GM23248 (cell line): ENCODE measurements around the gene C17orf100. TPM values are rescaled to one million over a fixed set of nuclear protein-coding genes. Genes with fewer than 3 reads are reported as not detected.
"Not testable (repeated sequence)": the region's sequence is repeated elsewhere in the genome, so short reads cannot be mapped to it uniquely, and the experiment has no call there.

Source experiments
- DNase-seq: peaks from one replicate; pipeline ENCODE4 v3.0.0-alpha.2; 2015
- H2AFZ ChIP-seq: fragments of 200-600 bp; sonication (generic); 2 replicates; pipeline ENCODE4 v1.6.1; 2016; ENCODE audit warnings: antibody characterized with exemption
- H3F3A ChIP-seq: fragments of 200-600 bp; sonication (generic); 2 replicates; pipeline ENCODE4 v1.6.1; 2016; ENCODE audit warnings: mild to moderate bottlenecking, antibody characterized with exemption, mixed run types; ENCODE audit not compliant: insufficient read depth
- H3K27ac ChIP-seq: fragments of 200-600 bp; sonication (generic); 2 replicates; pipeline ENCODE4 v1.5.1; 2016; ENCODE audit warnings: mild to moderate bottlenecking
- H3K27me3 ChIP-seq: fragments of 200-600 bp; sonication (generic); replicated peaks from 2 replicates; pipeline ENCODE4 v1.6.1; 2016; ENCODE audit warnings: mild to moderate bottlenecking; ENCODE audit not compliant: insufficient read depth
- H3K36me3 ChIP-seq: fragments of 200-600 bp; sonication (generic); 2 replicates; pipeline ENCODE4 v1.6.1; 2016; ENCODE audit warnings: low read depth, mild to moderate bottlenecking
- H3K4me1 ChIP-seq: fragments of 200-600 bp; sonication (generic); 2 replicates; pipeline ENCODE4 v1.6.1; 2016; ENCODE audit warnings: mild to moderate bottlenecking; ENCODE audit not compliant: insufficient read depth
- H3K4me2 ChIP-seq: fragments of 200-600 bp; sonication (generic); one replicate; pipeline ENCODE4 v1.6.1; 2016; ENCODE audit warnings: mild to moderate bottlenecking; ENCODE audit not compliant: unreplicated experiment
- H3K4me3 ChIP-seq: fragments of 200-600 bp; sonication (generic); 2 replicates; pipeline ENCODE4 v1.5.1; 2016; ENCODE audit warnings: mild to moderate bottlenecking
- H3K79me2 ChIP-seq: fragments of 200-600 bp; sonication (generic); 2 replicates; pipeline ENCODE4 v1.6.1; 2016; ENCODE audit warnings: mild to moderate bottlenecking; ENCODE audit not compliant: insufficient read depth
- H3K9ac ChIP-seq: fragments of 200-600 bp; sonication (generic); 2 replicates; pipeline ENCODE4 v1.6.1; 2016; ENCODE audit warnings: mild to moderate bottlenecking
- H3K9me2 ChIP-seq: fragments of 200-600 bp; sonication (generic); 2 replicates; pipeline ENCODE4 v1.6.1; 2016; ENCODE audit warnings: mixed run types, mild to moderate bottlenecking, moderate library complexity; ENCODE audit not compliant: insufficient read depth
- H3K9me3 ChIP-seq: fragments of 200-600 bp; sonication (generic); one replicate; pipeline ENCODE4 v1.6.1; 2017; ENCODE audit warnings: low read depth
- H4K20me1 ChIP-seq: fragments of 200-600 bp; sonication (generic); 2 replicates; pipeline ENCODE4 v1.6.0; 2016; ENCODE audit not compliant: insufficient read depth
- EZH2 ChIP-seq: fragments of 200-600 bp; sonication (generic); IDR thresholded peaks from 2 replicates; pipeline ENCODE4 v1.6.1; 2018; ENCODE audit warnings: antibody characterized with exemption, mild to moderate bottlenecking; ENCODE audit not compliant: insufficient read depth, poor library complexity, severe bottlenecking
- EZH2phosphoT487 ChIP-seq: fragments of 200-600 bp; sonication (generic); IDR thresholded peaks from 2 replicates; pipeline ENCODE4 v1.6.1; 2018; ENCODE audit warnings: antibody characterized with exemption, moderate library complexity, mild to moderate bottlenecking, low read depth; ENCODE audit not compliant: insufficient read depth
- WGBS, 2 experiments: methylation state at CpG; one replicate each; pipeline ENCODE4 v1.1.6; 2015 to 2017; ENCODE audit warnings: low lambda C conversion rate in 2 of 2, low coverage in 1 of 2; ENCODE audit errors: missing lambda C conversion rate in 2 of 2; 5-methylcytosine and 5-hydroxymethylcytosine counted together
- in situ Hi-C: fragments of 300-500 bp; cut with MboI; formaldehyde crosslinking; loops from 2 replicates; pipeline ENCODE4 v1.15.0; 2020
- polyA plus RNA-seq: library from polyadenylated mRNA; unstranded; fragments of >200 nt; fragmentation: Nextera tagmentation; extraction: Ambion mirVana; gene quantifications from 2 replicates; pipeline ENCODE4 v1.2.1, GENCODE V29; 2016
- total RNA-seq: library from RNA; depleted of rRNA; stranded (reverse); fragments of >200 nt; shearing (Covaris generic); gene quantifications from 2 replicates; pipeline ENCODE4 v1.2.3, GENCODE V29; 2014

The C17orf100 gene
- total and polyA plus RNA-seq, 2 experiments from 2014 or later = 0.86 to 5.2 TPM

DNA sequence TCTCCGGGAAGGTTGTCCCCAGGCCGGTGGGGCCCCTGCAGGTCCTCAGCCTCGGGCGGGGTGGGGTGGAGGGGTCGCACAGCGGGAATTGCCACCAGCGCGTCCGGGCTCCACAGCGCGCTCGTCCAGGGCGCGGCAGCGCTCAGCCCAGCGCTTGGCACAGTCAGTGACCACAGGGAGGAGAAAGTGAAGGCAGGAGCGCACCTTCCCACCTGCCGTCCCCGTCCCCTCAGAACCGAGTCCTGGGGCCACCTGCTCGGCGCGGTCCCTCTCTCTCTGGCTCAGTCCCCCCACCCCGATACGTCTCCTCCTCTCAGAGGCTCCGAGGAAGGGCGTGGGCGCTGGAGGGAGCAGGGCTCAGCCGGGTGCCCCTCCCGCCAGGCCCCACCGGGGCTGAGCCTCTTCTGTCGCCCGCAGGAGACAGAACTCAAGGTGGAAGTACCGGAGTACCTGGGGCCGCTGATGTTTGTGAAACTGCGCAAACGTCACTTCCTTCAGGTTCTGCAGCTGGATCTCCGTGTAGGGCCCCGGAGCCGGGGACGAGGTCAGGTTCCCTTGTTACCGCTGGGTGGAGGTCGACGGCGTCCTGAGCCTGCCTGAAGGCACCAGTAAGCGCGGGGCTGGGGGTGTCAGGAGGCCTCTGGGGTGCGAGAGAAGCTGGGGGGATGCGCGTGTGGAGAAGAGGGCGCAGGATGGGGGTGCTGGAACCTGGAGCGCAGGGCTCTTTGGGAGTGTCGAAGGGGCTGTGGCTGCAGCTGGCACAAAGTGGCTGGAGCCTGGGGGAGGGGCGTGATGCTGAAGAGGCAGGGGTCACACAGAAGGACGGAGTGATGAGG lies 5.5 kb downstream of the C17orf100 start:
- H3K4me2 ChIP-seq, in situ Hi-C loops: not testable (repeated sequence)

GRCh38 chr17:6657633-6658287 lies 6.2 kb downstream of the C17orf100 start:
- no peak for DNase-seq
- no peaks in the 10 kb centered on the region for H3K9me3 ChIP-seq
- no peak overlapping the region for H3K4me2 ChIP-seq
- in situ Hi-C loops = no loop called here
- TF ChIP-seq EZH2 (no peak), EZH2phosphoT487 (no peak)
- no peak overlapping the region for H3K27ac ChIP-seq
- H3K79me2 ChIP-seq = no peaks in the 10 kb centered on the region
- 0 out of 2 replicates have a peak, but pooled peaks cover 6% of the 10 kb centered on the region for H3K4me1 ChIP-seq
- H3K4me3 ChIP-seq = no peak overlapping the region
- H3F3A ChIP-seq = peaks cover 7% of the 10 kb centered on the region; the same call in 1 of the 2 replicates
- no peaks in the 10 kb centered on the region for H3K36me3 ChIP-seq
- 70 to 72% methylated on average over 18 of the region's 18 CpGs for WGBS, 2 experiments
- H2AFZ ChIP-seq = no peak overlapping the region
- peaks cover 38% of the 10 kb centered on the region for H3K27me3 ChIP-seq
- no peaks in the 10 kb centered on the region for H4K20me1 ChIP-seq
- no peak overlapping the region for H3K9ac ChIP-seq
- H3K9me2 ChIP-seq = no peaks in the 10 kb centered on the region

More for the DNA sequence above, 5.5 kb downstream of the C17orf100 start:
- not testable (repeated sequence) for H4K20me1 ChIP-seq, H3K79me2 ChIP-seq, H2AFZ ChIP-seq, H3K9me3 ChIP-seq, H3K4me3 ChIP-seq, H3K9ac ChIP-seq, H3K36me3 ChIP-seq, H3K9me2 ChIP-seq, H3K27ac ChIP-seq, DNase-seq
- H3K27me3 ChIP-seq = peaks cover 35% of the 10 kb centered on the region
- 3% methylated on average over 42 to 55 of the region's 55 CpGs for WGBS, 2 experiments
- peaks cover 14% of the 10 kb centered on the region; the same call in 1 of the 2 replicates for H3K4me1 ChIP-seq
- peaks cover 12% of the 10 kb centered on the region; the same call in 1 of the 2 replicates for H3F3A ChIP-seq

- H3K79me2 ChIP-seq, H2AFZ ChIP-seq, H3K9me3 ChIP-seq, H3K4me3 ChIP-seq, DNase-seq, H3F3A ChIP-seq, H3K4me1 ChIP-seq, H3K4me2 ChIP-seq, H4K20me1 ChIP-seq, H3K9ac ChIP-seq, in situ Hi-C loops, H3K27ac ChIP-seq, H3K9me2 ChIP-seq, H3K36me3 ChIP-seq: not testable (repeated sequence)
- peaks cover 38% of the 10 kb centered on the region for H3K27me3 ChIP-seq
- 82 to 85% methylated on average over 5 of the region's 5 CpGs for WGBS, 2 experiments
These were observed 6.8 kb downstream of the C17orf100 start for GRCh38 chr17:6658411-6658810.

- no peak overlapping the region for H3K27ac ChIP-seq
- H3K79me2 ChIP-seq = no peaks in the 10 kb centered on the region
- H3K4me1 ChIP-seq = no peaks in the 10 kb centered on the region
- in situ Hi-C loops = loop anchor here (10.0 kb wide), 2 partner anchors 175 to 345 kb away; partner anchors contain the start of gene TEKT1
- no peaks in the 10 kb centered on the region for H3K9me3 ChIP-seq
- no peaks in the 10 kb centered on the region for H3K36me3 ChIP-seq
- H3K4me3 ChIP-seq = no peak overlapping the region
- H3K9ac ChIP-seq = no peak overlapping the region
- TF ChIP-seq EZH2phosphoT487 (no peak), EZH2 (no peak)
- H3K9me2 ChIP-seq = no peaks in the 10 kb centered on the region
- peaks cover 30% of the 10 kb centered on the region for H3K27me3 ChIP-seq
- WGBS, 2 experiments = 76% methylated on average over 9 of the region's 9 CpGs
- H4K20me1 ChIP-seq = no peaks in the 10 kb centered on the region
- H3K4me2 ChIP-seq = no peak overlapping the region
- no peaks in the 10 kb centered on the region for H3F3A ChIP-seq
- DNase-seq = no peak
- no peak overlapping the region for H2AFZ ChIP-seq
These were observed 8.5 kb downstream of the C17orf100 start for GRCh38 chr17:6660101-6660500.
